Measurements from ENCODE around the gene SUMO3. TPM values are rescaled to one million over a fixed set of nuclear protein-coding genes. Genes with fewer than 3 reads are reported as not detected.

Gene SUMO3
- total and polyA plus RNA-seq, 2 of the 13 experiments (the other 11 are each of a cell fraction or from before 2014, with no cell fraction given) = 51.4 to 92.4 TPM

GRCh38 chr21:44805859-44806258, 12.0 kb downstream of the SUMO3 start:
- peaks cover 34% of the 10 kb centered on the region for H3K4me1 ChIP-seq (ENCODE audit: insufficient read depth, low read length)
- no peaks in the 10 kb centered on the region for H3K9me3 ChIP-seq (ENCODE audit: low read length)
- DNase-seq (ENCODE audit: low spot score) = no peak
- H3K27me3 ChIP-seq (ENCODE audit: control insufficient read depth in 1 of 2, insufficient read depth in 2 of 2, low read length in 2 of 2) = no peaks in the 10 kb centered on the region; a peak in 1 of 5 replicates
- 95% methylated on average over 4 of the region's 4 CpGs for WGBS (ENCODE audit: low lambda C conversion rate)
- in situ Hi-C loops (cut with HindIII; ENCODE audit: extremely low pct_ligation_motif_present, low pct_unique_long_range_greater_than_20kb) (no loop called here), intact Hi-C loops (cut with micrococcal nuclease; ENCODE audit: unreplicated experiment) (no loop called here)
- ATAC-seq = no peak
- no peak overlapping the region for H3K4me3 ChIP-seq (replicated peaks in 1 of 3; ENCODE audit: insufficient read depth in 1 of 3, low read depth in 2 of 3, low read length in 3 of 3)
- FAIRE-seq = no peak
- ChIA-PET POLR2A (interaction anchor here (1.3 to 2.2 kb wide), 3 partner anchors 10 to 67 kb away, joined by 4 to 7 read pairs (median 4); partner anchors contain the start of genes PTTG1IP and SUMO3), CTCF (ENCODE audit: low intra/inter-chr PET ratio, low total read pairs) (no interaction called here)
- TF ChIP-seq RBFOX2 (IDR thresholded peaks at IDR 0.05; ENCODE audit: low read depth, low read length) (no peak), ZNF264 (CRISPR knock-in tag; IDR thresholded peaks at IDR 0.05) (no peak), ZNF577 (CRISPR knock-in tag; IDR thresholded peaks at IDR 0.05; ENCODE audit: borderline replicate concordance, low read depth) (no peak), ZNF720 (CRISPR knock-in tag; IDR thresholded peaks at IDR 0.05) (no peak), NKX3-1 (CRISPR knock-in tag; IDR thresholded peaks at IDR 0.05) (no peak), PITX1 (CRISPR knock-in tag; IDR thresholded peaks at IDR 0.05) (no peak), MAFF (IDR thresholded peaks at IDR 0.05; ENCODE audit: low read depth, low read length) (peak; percentile 50; the same call in 1 of the 2 replicates), ATF3 (CRISPR knock-in tag; IDR thresholded peaks at IDR 0.05) (no peak), IKZF4 (CRISPR knock-in tag; IDR thresholded peaks at IDR 0.05; ENCODE audit: borderline replicate concordance, low read depth, not compliant biosample characterization) (no peak), MAFK (conservative IDR thresholded peaks at IDR 0.05 in 1 of 2, IDR thresholded peaks at IDR 0.05 in 1 of 2; ENCODE audit: low read length in 2 of 2) (peak; percentile 26 to 74; a peak in 2 of 4 replicates)
- H3K4me2 ChIP-seq (ENCODE audit: low read depth, low read length) = no peak overlapping the region
- peaks cover 18% of the 10 kb centered on the region for H3K79me2 ChIP-seq (ENCODE audit: insufficient read depth, low read length)
- no peak overlapping the region for H3K27ac ChIP-seq (ENCODE audit: extremely low read length, insufficient read depth, low read length)
- H2AFZ ChIP-seq (ENCODE audit: low read length) = no peak overlapping the region
- no TSS peak for BruUV-seq (replicated peaks)
- H3K36me3 ChIP-seq (replicated peaks in 1 of 2; ENCODE audit: control insufficient read depth in 1 of 2, insufficient read depth in 2 of 2, low read length in 2 of 2) = peaks cover 25 to 59% of the 10 kb centered on the region in 2 experiments; a peak in 4 of 5 replicates
- no peak overlapping the region for H3K9ac ChIP-seq (ENCODE audit: insufficient read depth, low read depth, low read length)
- H4K20me1 ChIP-seq (ENCODE audit: insufficient read depth, low read length) = 0 out of 2 replicates have a peak, but pooled peaks cover 2% of the 10 kb centered on the region
